VCaP (cell line): Measurements from ENCODE around the gene ZNF300.
"Not testable (repeated sequence)": the region's sequence is repeated elsewhere in the genome, so short reads cannot be mapped to it uniquely, and the experiment has no call there.

ENCODE experiments used
- H3K27ac ChIP-seq: fragments of 450-650 bp; 2 replicates; pipeline ENCODE4 v1.5.1; 2017
- CTCF ChIP-seq: fragments of 450-650 bp; conservative IDR thresholded peaks from 2 replicates; pipeline ENCODE4 v1.5.1; 2017; ENCODE audit warnings: mild to moderate bottlenecking, moderate library complexity

ZNF300 gene

DNA sequence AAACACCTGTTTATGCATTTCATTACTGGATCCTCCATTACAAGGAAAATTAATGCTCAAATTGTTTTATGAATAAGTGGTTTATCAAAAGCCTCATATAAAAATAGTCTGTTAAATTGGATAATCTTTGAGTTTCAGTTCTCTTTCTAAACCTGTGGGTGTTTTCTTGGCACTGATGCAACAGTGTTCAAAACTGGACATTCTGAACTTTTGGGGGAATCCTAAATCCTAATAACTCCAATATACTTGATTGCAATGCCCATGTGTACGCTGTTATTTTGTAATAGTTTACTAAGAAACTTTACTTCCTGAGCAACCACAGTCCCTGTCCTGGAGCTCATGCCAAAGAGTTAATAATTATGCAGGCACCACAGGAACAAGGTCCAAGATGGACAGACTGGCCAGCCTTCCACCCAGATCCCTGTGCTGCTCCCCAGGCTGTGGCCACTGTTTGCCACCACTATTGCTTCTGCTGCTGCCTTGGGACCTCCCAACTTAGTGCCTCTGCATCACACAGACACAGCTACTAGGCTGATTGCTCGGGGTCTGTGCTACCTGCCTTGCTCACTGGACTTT lies 44.4 kb downstream of the ZNF300 start:
- no peak for TF ChIP-seq CTCF
- no peak overlapping the region for H3K27ac ChIP-seq

DNA sequence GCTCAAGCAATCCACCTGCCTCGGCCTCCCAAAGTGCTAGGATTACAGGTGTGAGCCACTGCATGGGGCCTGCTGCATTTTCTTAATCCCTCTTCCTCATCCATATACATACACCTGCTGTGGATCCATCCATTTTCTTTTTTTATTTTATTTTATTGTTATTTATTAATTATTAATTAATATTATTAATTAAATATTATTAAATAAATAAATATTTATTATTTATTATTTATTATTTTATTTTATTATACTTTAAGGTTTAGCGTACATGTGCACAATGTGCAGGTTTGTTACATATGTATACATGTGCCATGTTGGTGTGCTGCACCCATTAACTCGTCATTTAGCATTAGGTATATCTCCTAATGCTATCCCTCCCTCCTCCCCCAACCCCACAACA lies 48.1 kb downstream of the ZNF300 start:
- H3K27ac ChIP-seq, result not testable (repeated sequence)

- no peak for TF ChIP-seq CTCF
- no peak overlapping the region for H3K27ac ChIP-seq
Observed at GRCh38 chr5:150853561-150853960, 51.2 kb downstream of the ZNF300 start.

GRCh38 chr5:150851039-150851438 lies 53.7 kb downstream of the ZNF300 start:
- TF ChIP-seq CTCF, result no peak
- no peak overlapping the region for H3K27ac ChIP-seq

- no peak for TF ChIP-seq CTCF
- H3K27ac ChIP-seq, result no peak overlapping the region
Observed at GRCh38 chr5:150848271-150848670, 56.5 kb downstream of the ZNF300 start.

DNA sequence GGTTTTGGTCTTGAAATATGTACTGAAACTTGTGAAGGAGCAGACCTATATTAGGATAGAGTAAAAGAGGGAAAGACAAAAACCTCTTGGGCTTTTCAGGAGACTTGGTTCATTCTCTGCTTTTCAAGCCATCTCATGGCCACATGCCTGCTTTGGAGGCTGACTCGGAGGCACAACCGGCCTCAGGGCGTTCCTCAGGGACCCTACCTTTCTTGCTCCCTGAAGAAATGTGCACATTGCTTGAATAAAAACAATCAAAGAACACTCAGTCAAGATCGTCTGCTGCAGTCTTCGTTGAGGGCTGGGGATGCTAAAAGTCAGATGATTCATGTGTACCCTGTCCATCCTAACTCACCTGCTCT lies 57.5 kb downstream of the ZNF300 start:
- H3K27ac ChIP-seq, result no peak overlapping the region
- peak; percentile 51 for TF ChIP-seq CTCF

DNA sequence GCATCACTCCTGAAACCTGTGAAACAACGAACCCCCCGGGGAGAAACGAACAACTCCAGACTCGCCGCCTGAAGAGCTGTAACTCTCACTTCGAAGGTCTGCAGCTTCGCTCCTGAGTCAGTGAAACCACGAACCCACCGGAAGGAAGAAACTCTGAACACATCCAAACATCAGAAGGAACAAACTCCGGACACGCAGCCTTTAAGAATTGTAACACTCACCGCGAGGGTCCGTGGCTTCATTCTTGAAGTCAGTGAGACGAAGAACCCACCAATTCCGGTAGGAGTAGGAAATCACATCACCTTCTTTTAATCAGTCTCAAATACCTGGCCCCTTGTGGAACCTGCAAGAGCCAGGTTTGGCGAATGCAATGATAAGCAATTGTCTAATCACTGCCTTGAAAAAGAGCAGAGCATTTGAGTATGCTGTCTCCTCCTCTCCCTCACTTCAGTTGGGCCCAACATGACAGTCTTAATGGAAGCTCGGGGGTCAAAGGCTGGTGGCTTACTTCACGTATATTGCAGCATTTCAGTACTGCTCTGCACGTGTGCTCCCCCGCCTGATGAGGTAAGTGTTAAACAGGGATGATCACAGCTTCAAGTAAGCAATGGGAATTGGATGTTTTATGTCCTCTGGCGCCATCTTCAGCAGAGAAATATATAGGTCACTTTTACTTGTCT lies 58.0 kb downstream of the ZNF300 start:
- TF ChIP-seq CTCF, result peak; percentile 83
- H3K27ac ChIP-seq, result no peak overlapping the region

- H3K27ac ChIP-seq, result not testable (repeated sequence)
Observed at GRCh38 chr5:150846308-150846653, 58.5 kb downstream of the ZNF300 start, which contains the start of gene IRGM. TSS of gene IRGM (plus strand) at chr5:150846521. CDS start at chr5:150848124, 1,603 bp downstream.

DNA sequence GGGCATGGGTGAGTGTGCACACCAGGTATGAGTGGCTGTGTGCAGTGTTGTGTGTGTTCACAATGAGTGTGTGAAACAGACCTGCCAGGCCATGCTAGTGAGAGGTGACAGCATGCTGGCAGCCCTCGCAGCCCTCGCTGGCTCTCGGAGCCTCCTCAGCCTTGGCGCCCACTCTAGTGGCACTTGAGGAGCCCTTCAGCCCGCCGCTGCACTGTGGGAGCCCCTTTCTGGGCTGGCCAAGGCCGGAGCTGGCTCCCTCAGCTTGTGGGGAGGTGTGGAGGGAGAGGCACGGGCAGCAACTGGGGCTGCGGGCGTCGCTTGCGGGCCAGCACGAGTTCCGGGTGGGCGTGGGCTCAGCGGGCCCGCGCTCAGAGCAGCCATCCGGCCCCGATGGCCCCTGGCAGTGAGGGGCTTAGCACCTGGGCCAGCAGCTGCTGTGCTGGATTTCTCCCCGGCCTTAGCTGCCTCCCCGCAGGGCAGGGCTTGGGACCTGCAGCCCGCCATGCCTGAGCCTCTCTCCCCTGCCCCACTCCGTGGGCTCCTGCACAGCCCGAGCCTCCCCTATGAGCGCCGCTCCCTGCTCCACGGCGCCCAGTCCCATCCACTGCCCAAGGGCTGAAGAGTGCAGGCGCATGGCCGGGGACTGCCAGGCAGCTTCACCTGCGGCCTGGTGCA lies 59.5 kb downstream of the ZNF300 start:
- H3K27ac ChIP-seq, result not testable (repeated sequence)
